GM19099 (cell line): ENCODE results near the gene RELA.

Experiments used
- POLR2A ChIP-seq: IDR thresholded peaks from 3 replicates; pipeline ENCODE4 v1.6.1; 2011; ENCODE audit warnings: low read depth; ENCODE audit not compliant: insufficient read length; ENCODE audit errors: extremely low read depth

Gene RELA

GRCh38 chr11:65613091-65613928, 49.4 kb downstream of the RELA start:
- no peak for TF ChIP-seq POLR2A

GRCh38 chr11:65612691-65613090, 50.0 kb downstream of the RELA start:
- TF ChIP-seq POLR2A: no peak

GRCh38 chr11:65611758-65612603, 50.7 kb downstream of the RELA start:
- no peak for TF ChIP-seq POLR2A

GRCh38 chr11:65611028-65611757, 51.5 kb downstream of the RELA start:
- no peak for TF ChIP-seq POLR2A

GRCh38 chr11:65610404-65610803, 52.3 kb downstream of the RELA start:
- no peak for TF ChIP-seq POLR2A

GRCh38 chr11:65609665-65610064, 53.1 kb downstream of the RELA start:
- no peak for TF ChIP-seq POLR2A

GRCh38 chr11:65609229-65609628, 53.5 kb downstream of the RELA start:
- TF ChIP-seq POLR2A: no peak

- TF ChIP-seq POLR2A: no peak
Observed at GRCh38 chr11:65607614-65608426, 54.9 kb downstream of the RELA start.

- no peak for TF ChIP-seq POLR2A
Observed at GRCh38 chr11:65606876-65607613, 55.7 kb downstream of the RELA start.

- no peak for TF ChIP-seq POLR2A
Observed at GRCh38 chr11:65604258-65604657, 58.5 kb downstream of the RELA start.
